HG03521 (cell line): Measurements from ENCODE around the gene CCT8L2.
"Not testable (repeated sequence)": the region's sequence is repeated elsewhere in the genome, so short reads cannot be mapped to it uniquely, and the experiment has no call there.

Experiments used
- ATAC-seq: cut with Tn5 transposase; IDR thresholded peaks from one replicate; pipeline ENCODE4 v1.9.1; 2021; ENCODE audit warnings: mild to moderate bottlenecking, moderate library complexity; ENCODE audit not compliant: unreplicated experiment

Gene CCT8L2, protein sequence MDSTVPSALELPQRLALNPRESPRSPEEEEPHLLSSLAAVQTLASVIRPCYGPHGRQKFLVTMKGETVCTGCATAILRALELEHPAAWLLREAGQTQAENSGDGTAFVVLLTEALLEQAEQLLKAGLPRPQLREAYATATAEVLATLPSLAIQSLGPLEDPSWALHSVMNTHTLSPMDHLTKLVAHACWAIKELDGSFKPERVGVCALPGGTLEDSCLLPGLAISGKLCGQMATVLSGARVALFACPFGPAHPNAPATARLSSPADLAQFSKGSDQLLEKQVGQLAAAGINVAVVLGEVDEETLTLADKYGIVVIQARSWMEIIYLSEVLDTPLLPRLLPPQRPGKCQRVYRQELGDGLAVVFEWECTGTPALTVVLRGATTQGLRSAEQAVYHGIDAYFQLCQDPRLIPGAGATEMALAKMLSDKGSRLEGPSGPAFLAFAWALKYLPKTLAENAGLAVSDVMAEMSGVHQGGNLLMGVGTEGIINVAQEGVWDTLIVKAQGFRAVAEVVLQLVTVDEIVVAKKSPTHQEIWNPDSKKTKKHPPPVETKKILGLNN

GRCh38 chr22:16592710-16593109 is at the start of gene CCT8L2:
TSS of gene CCT8L2 (minus strand) at chr22:16592810. CDS start at chr22:16592550, 260 bp downstream.
- ATAC-seq: not testable (repeated sequence)

DNA sequence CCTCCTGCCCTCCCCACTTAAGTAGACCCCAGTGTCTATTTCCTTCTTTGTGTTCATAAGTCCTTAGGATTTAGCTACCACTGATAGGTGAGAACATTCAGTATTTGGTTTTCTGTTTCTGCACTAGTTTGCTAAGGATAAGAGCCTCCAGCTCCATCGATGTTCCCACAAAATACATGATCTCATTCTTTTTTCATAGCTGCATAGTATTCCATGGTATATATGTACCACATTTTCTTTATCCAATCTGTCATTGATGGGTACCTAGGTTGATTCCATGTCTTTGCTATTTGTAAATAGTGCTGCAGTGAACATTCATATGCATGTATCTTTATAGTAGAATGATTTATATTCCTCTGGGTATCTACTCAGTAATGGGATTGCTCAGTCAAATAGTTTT is 42.8 kb upstream of the CCT8L2 start:
- ATAC-seq: not testable (repeated sequence)

DNA sequence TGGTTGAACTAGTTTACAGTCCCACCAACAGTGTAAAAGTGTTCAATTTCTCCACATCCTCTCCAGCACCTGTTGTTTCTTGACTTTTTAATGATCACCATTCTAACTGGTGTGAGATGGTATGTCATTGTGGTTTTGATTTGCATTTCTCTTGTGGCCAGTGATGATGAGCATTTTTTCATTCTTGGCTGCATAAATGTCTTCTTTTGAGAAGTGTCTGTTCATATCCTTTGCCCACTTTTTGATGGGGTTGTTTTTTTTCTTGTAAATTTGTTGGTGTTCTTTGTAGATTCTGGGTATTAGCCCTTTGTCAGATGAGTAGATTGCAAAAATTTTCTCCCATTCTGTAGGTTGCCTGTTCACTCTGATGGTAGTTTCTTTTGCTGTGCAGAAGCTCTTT is 41.5 kb upstream of the CCT8L2 start:
- ATAC-seq: not testable (repeated sequence)

- not testable (repeated sequence) for ATAC-seq
These were observed 35.9 kb upstream of the CCT8L2 start for GRCh38 chr22:16628476-16628875.

- ATAC-seq: not testable (repeated sequence)
These were observed 32.4 kb upstream of the CCT8L2 start for GRCh38 chr22:16625018-16625417.

- not testable (repeated sequence) for ATAC-seq
These were observed 31.0 kb upstream of the CCT8L2 start for GRCh38 chr22:16623595-16623994.

- not testable (repeated sequence) for ATAC-seq
These were observed 24.9 kb upstream of the CCT8L2 start for GRCh38 chr22:16617516-16617915.

GRCh38 chr22:16616390-16616938 is 23.9 kb upstream of the CCT8L2 start:
- ATAC-seq: not testable (repeated sequence)

GRCh38 chr22:16615606-16616245 is 23.1 kb upstream of the CCT8L2 start:
- ATAC-seq: not testable (repeated sequence)

DNA sequence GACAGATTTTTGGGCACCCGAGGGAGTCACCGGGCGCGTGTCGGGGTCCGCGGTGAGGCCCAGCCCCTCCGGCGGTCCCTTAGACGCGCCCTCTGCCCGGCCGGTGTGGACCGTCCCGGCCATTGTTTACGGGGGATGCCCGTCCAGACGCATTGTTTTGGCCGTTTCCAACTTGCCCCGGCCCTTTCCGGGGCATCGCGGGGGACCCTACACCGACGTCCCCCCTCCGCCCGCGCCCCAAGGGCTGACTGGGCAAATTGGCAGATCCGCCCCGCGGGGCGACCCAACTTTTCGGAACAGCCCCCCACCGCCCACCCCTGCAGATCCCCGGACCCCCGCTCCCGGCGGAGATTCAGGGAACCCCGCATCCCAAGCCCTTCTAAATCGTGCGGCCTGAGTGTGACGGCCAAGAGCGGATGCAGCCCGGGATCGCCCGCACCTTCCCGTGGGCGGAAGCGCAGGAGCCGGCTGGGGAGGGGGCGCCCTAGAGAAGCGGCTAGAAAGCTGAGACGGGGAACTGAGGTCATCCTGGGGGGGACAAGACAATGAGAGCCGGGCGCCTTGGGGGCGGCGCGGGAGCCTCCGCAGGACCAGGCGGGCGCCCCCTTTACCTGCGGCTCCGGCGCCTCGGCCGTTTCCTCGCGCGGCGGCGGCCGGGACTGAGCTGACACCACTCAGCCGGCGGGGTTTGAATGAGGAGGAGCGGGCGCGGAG is 17.1 kb upstream of the CCT8L2 start:
- no peak for ATAC-seq

- no peak for ATAC-seq
These were observed 16.3 kb upstream of the CCT8L2 start for GRCh38 chr22:16608931-16609330.

- not testable (repeated sequence) for ATAC-seq
These were observed 11.8 kb upstream of the CCT8L2 start for GRCh38 chr22:16604257-16604998.

DNA sequence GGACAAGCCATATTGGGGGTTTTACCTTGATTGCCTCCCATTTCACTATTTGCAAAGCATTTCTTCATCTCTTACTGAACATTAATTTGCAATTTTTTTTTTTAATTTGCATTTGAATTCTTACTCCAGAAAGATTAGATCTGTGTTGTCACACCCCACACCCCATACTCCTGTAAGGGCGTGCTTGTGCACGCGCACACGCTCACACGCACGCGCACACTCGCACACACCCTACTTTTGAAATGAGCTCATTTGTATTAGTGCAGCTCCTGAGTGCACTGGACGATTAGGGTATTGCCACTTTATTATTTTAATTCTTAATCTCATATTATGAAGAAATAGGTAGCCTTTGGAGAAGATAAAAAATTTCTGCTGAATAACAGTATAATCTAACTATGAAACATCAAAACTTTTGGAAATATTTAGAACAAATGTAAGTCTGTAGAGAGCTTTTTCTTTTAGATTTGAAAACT is 11.2 kb upstream of the CCT8L2 start:
- not testable (repeated sequence) for ATAC-seq

DNA sequence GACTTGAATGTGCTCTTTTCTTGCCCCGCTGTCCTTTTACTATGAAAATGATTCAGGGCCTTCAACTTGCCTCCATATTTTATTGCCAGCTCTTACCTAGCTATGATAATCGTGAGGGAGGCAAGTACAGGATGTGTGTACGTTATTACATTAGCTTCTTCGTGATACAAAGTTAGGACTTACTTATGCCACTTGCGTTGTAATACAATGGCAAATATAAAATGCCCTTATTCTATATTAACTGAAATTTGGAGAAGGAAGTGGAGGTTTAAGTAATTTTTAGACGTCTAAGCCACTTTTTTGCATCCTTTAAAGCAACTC is 10.8 kb upstream of the CCT8L2 start:
- no peak for ATAC-seq

DNA sequence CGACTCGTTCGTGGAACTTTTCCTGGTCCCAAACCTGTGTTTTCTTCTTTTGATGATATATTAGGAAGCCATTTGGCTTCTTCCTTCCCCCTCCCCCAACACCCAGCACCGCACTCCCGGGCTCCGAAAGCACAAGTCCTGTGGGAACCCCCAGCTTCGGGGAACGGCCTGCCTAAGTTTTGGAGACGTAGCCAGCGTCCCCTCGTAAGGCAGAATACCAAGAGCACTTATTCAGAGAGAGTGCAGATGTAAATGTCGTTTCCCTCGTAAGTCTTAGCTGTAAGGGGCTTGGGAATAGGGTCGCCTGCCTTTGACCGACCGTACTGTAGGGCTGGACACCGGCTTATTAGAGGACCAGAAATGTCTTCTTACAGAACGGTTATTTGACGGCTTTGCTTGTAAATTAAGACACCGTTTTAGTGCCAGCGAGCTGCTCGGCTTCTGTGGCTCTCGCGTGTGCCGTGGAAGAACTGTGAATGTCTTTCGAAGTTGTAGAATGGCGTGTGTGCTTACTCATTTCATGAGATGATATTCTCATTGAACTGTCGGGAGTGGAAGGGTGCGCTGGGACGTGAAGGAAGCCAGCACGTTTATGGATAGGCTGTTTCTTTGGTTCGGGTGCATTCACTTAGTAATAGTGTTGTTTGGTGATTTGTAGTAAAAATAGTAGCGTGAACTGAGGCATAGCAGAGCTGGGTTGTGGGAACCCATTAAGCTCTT is 10.3 kb upstream of the CCT8L2 start:
- not testable (repeated sequence) for ATAC-seq

- ATAC-seq: not testable (repeated sequence)
These were observed 9.7 kb upstream of the CCT8L2 start for GRCh38 chr22:16602224-16602727.

DNA sequence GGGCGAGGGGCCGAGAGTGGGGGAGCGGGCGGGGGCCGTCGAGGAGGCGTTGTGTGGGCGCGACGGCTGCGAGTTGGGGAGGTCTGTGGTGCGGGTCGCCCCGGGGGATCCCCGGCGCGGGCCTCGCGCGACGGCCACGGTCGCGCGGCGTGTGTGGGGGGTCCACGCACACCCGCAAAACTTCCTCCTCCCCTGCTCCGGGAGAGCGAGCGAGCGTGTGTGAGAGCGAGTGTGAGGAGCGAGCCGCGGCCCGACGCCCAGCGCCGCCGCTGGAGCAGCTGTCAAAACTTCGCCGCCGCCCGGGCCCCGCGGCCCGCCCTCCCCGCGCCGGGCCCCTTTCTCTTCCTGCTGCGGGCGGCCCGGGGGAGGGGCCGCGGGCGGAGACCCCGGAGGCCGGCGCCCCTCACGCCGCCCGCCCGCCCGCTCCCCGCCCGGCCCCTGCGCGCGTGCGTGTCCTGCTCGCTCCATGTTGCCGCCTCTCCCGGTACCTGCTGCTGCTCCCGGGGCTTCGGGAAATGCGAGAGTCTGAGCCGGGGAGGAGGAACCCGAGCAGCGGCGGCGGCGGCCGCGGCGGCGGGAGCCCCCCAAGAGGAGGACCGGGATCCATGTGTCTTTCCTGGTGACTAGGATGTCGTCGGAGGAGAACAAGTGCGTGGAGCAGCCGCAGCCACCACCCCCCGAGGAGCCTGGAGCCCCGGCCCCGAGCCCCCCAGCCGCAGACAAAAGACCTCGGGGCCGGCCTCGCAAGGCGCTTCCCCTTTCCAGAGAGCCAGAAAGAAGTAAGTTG is 9.0 kb upstream of the CCT8L2 start:
- no peak for ATAC-seq

DNA sequence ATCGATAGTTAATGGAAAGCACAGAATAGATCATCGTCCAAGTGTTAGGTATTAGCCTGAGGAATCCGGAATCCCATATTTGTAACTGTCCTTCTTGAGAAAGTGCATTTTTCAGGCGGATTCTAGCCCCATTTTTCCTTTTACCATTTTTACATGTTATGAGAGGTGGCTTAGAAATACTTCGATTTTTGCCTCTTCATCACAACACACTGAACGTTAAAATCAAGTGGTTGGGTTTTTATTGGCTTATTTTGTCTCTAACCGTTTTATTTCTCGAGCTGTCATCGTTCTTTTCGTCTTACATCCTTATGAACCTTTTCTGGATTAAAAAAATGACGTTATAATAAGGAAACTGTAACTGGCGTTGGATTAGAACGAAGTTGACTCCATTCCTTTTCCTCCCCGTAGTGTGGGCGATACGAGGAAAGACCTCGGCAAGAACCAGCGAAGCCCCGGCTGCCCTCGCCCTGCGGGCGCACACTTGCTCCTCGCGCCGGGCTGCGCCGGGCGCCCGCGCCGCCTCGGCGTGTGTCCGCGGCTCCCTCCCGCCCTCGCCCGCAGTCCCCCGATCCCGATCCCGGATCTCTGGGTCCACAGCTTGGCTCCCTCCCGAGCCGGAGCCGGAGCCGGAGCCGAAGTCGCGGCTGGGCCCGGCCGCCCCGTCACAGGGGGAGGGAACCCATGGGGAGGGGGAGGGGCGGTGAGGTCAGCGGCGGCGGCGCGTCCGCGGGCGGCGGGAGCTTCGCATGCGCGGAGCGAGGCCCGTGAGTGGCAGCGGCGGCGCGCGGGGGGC is 8.2 kb upstream of the CCT8L2 start:
- ATAC-seq: not testable (repeated sequence)
